ENCODE data around the gene PLA2R1. TPM values are rescaled to one million over a fixed set of nuclear protein-coding genes. Genes with fewer than 3 reads are reported as not detected.

PLA2R1 gene
- total RNA-seq, 6 donors from 2014 or later, result 3.0 to 11.0 (median 5.9) TPM

DNA sequence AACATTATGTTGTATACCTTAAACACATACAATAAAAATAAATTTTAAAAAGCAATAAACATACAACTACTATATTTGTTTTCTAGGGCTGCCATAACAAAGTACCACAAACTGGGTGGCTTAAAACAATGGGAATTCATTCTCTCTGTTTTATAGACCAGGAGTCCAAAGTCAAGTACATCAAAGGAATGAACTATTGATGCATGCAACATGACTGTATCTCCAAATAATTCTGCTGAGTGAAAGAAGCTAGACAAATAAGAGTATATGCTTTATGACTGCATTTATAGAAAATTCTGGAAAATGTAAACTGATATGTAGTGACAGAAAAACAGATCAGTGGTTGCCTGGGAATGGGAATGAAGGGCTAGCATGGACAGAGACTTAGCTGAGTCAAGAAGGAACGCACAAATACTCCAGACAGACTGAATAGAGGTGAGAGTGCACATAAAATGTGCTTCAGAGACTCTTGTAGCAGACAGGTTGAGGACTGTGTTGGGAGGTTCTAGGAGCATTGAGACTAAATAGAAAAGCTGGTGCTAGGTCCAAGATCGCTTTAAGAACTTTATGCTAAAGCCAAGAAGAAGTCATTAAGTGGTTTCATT is 11.0 kb upstream of the PLA2R1 start:
- WGBS, 2 donors, result 38 to 83% methylated on average over 2 of the region's 2 CpGs
- no peak for TF ChIP-seq POLR2A (IDR thresholded peaks at IDR 0.05)
- H3K27ac ChIP-seq, result no peak overlapping the region
- ATAC-seq (ENCODE audit: low FRiP score in 2 of 2) (no peak), DNase-seq (no peak)
- H3K9me3 ChIP-seq, result no peaks in the 10 kb centered on the region
- no peaks in the 10 kb centered on the region for H3K36me3 ChIP-seq
- H3K27me3 ChIP-seq, result no peaks in the 10 kb centered on the region
- no peak overlapping the region for H3K4me3 ChIP-seq
- H3K4me1 ChIP-seq, result no peaks in the 10 kb centered on the region

- TF ChIP-seq POLR2AphosphoS5 (IDR thresholded peaks at IDR 0.05) (no peak), POLR2A (IDR thresholded peaks at IDR 0.05) (no peak), EP300 (IDR thresholded peaks at IDR 0.05) (no peak), CTCF (IDR thresholded peaks at IDR 0.05) (no peak)
- 84 to 100% methylated on average over 2 of the region's 2 CpGs for WGBS, 2 donors
- Histone ChIP-seq H3K9me3 (no peaks in the 10 kb centered on the region), H3K4me3 (no peak overlapping the region), H3K27me3 (no peaks in the 10 kb centered on the region), H3K36me3 (no peaks in the 10 kb centered on the region), H3K4me1 (no peaks in the 10 kb centered on the region), H3K27ac (no peak overlapping the region)
- ATAC-seq (ENCODE audit: low FRiP score in 2 of 2) (no peak), DNase-seq (no peak)
Observed at GRCh38 chr2:160068906-160069305, 6.5 kb upstream of the PLA2R1 start.

DNA sequence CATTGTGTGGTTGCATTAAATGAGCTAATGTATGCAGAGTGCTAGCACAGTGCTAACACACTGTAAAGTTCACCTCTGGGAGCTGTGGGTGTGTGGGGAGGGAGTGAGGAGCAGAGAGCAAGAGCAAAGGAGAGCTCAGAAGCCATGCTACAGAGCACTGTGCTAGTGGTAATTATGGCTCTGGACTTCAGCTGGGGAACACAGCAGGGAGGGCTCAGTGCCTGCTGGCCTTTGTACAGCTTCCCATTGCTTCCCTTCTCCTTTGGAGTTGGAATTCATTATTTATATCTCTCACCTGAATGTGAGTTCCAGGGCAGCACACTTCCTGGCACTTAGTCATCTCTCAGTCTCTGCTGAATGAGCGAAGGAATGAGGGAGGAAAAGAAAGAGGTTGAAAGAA is 2.5 kb upstream of the PLA2R1 start:
- WGBS, 2 donors, result 92 to 94% methylated on average over 1 of the region's 1 CpG

GRCh38 chr2:160063879-160064612 is 1.6 kb upstream of the PLA2R1 start:
- WGBS, 2 donors, result 84 to 85% methylated on average over 4 of the region's 4 CpGs
- Histone ChIP-seq H3K9me3 (no peaks in the 10 kb centered on the region), H3K4me3 (no peak overlapping the region), H3K4me1 (peaks cover 13 to 18% (median 14%) of the 10 kb centered on the region in 4 donors), H3K36me3 (no peaks in the 10 kb centered on the region), H3K27me3 (peaks cover 0 to 12% (median 0%) of the 10 kb centered on the region in 4 donors), H3K27ac (no peak overlapping the region)
- DNase-seq (no peak), ATAC-seq (ENCODE audit: low FRiP score in 2 of 2) (no peak)
- TF ChIP-seq POLR2AphosphoS5 (IDR thresholded peaks at IDR 0.05) (no peak), EP300 (IDR thresholded peaks at IDR 0.05) (no peak), CTCF (IDR thresholded peaks at IDR 0.05) (no peak), POLR2A (IDR thresholded peaks at IDR 0.05) (no peak)

More for the DNA sequence above, 2.5 kb upstream of the PLA2R1 start:
- no peak overlapping the region for H3K4me3 ChIP-seq
- TF ChIP-seq CTCF (IDR thresholded peaks at IDR 0.05) (no peak), POLR2AphosphoS5 (IDR thresholded peaks at IDR 0.05) (no peak), POLR2A (IDR thresholded peaks at IDR 0.05) (no peak), EP300 (IDR thresholded peaks at IDR 0.05) (no peak)
- H3K36me3 ChIP-seq, result no peaks in the 10 kb centered on the region
- peaks cover 0 to 12% (median 0%) of the 10 kb centered on the region in 4 donors for H3K27me3 ChIP-seq
- no peak for DNase-seq
- no peak for ATAC-seq (ENCODE audit: low FRiP score in 2 of 2)
- peaks cover 13 to 18% (median 14%) of the 10 kb centered on the region in 4 donors for H3K4me1 ChIP-seq
- H3K27ac ChIP-seq, result no peak overlapping the region
- no peaks in the 10 kb centered on the region for H3K9me3 ChIP-seq

- Histone ChIP-seq H3K27ac (peak overlapping the region in 1 of 4 donors; percentile 35), H3K36me3 (no peaks in the 10 kb centered on the region), H3K9me3 (no peaks in the 10 kb centered on the region), H3K27me3 (peaks cover 0 to 12% (median 0%) of the 10 kb centered on the region in 4 donors), H3K4me1 (peaks cover 13 to 18% (median 14%) of the 10 kb centered on the region in 4 donors), H3K4me3 (peak overlapping the region in 1 of 4 donors; percentile 71)
- TF ChIP-seq CTCF (IDR thresholded peaks at IDR 0.05), result no peak
- TF ChIP-seq EP300 (IDR thresholded peaks at IDR 0.05), result no peak
- no peak for TF ChIP-seq POLR2AphosphoS5 (IDR thresholded peaks at IDR 0.05)
- no peak for TF ChIP-seq POLR2A (IDR thresholded peaks at IDR 0.05)
- WGBS, 2 donors, result 58 to 62% methylated on average over 5 of the region's 5 CpGs
- DNase-seq, result no peak
- ATAC-seq (ENCODE audit: low FRiP score in 2 of 2), result peak in 1 of 2 donors; percentile 23
Observed at GRCh38 chr2:160063271-160063670, 856 bp upstream of the PLA2R1 start.
